Caki2 (cell line): ENCODE results near the gene SUSD3. TPM values are rescaled to one million over a fixed set of nuclear protein-coding genes. Genes with fewer than 3 reads are reported as not detected.

Experiments used
- DNase-seq: peaks from one replicate; pipeline ENCODE4 v3.0.0-alpha.2; 2015; ENCODE audit warnings: low read depth
- in situ Hi-C: cut with HindIII; loops from 2 replicates; pipeline ENCODE4 v1.10.0; 2016; ENCODE audit warnings: low sequenced_read_pairs, low pct_unique_long_range_greater_than_20kb, mixed read lengths
- total RNA-seq: library from RNA; depleted of rRNA; stranded (reverse); fragments of >200 nt; shearing (Covaris generic); gene quantifications from 2 replicates; pipeline ENCODE4 v1.2.3, GENCODE V29; 2014; ENCODE audit warnings: low replicate concordance

Gene SUSD3
- total RNA-seq, 1 experiment from 2014 or later = not detected

- no peak for DNase-seq
- in situ Hi-C loops = no loop called here
These were observed 67.8 kb downstream of the SUSD3 start for GRCh38 chr9:93126151-93126781.

DNA sequence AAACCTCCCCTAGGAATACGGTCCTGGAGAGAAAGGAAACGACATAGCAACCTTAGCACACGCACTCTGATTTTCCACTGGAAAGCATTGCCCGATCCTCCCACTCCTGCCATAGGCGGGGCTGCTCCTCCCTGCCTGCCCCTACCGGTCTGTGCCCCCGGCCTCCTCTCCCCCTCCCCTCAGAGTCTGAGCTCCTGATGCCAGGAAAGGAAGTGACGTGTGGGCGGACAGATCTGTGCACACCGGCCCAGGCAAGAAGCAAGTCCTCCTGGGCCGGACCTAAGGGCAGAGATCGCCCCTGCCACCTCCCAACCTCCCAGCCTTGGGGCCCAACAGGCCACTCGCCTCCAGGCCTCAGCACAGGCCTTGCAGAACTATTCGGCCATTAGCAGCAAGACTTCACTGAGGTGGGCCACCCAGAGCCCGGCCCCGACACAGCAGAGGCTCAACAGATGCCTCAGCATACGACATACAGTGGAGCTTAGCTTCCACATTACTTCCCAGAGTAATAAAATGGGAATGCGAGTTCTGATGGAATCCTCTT, 68.4 kb downstream of the SUSD3 start:
- no peak for DNase-seq
- in situ Hi-C loops = no loop called here

DNA sequence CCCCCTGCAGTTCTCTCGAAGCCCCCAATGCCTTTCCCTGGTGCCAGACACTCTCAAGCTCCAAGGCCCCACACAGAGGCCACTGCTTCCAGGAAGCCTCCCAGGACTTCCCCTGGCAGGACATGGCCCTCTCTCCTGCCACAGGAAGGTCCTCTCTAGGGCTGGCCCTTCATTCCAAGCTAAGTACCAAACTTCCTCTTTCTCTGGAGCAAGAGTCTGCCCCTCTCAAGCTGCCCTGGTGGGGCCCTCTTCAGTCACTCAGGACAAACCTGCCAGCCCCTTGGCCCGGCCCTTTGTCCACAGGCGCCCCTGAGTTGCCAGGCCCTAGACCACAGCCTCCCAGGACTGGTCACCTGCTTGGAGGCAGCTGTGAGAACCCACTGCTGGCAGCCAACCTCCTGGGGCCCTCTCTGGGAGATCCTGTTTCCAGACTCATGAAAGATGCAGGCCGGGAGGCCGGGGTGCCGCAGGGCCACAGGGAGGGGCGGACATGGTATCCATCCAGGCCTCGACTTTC, 69.0 kb downstream of the SUSD3 start:
- DNase-seq = no peak
- in situ Hi-C loops = no loop called here

- DNase-seq = no peak
- in situ Hi-C loops = no loop called here
These were observed 69.7 kb downstream of the SUSD3 start for GRCh38 chr9:93128011-93128714.

GRCh38 chr9:93128715-93129224, 70.3 kb downstream of the SUSD3 start:
- DNase-seq = no peak
- in situ Hi-C loops = no loop called here

- in situ Hi-C loops = no loop called here
- no peak for DNase-seq
These were observed 70.8 kb downstream of the SUSD3 start for GRCh38 chr9:93129286-93129685.

DNA sequence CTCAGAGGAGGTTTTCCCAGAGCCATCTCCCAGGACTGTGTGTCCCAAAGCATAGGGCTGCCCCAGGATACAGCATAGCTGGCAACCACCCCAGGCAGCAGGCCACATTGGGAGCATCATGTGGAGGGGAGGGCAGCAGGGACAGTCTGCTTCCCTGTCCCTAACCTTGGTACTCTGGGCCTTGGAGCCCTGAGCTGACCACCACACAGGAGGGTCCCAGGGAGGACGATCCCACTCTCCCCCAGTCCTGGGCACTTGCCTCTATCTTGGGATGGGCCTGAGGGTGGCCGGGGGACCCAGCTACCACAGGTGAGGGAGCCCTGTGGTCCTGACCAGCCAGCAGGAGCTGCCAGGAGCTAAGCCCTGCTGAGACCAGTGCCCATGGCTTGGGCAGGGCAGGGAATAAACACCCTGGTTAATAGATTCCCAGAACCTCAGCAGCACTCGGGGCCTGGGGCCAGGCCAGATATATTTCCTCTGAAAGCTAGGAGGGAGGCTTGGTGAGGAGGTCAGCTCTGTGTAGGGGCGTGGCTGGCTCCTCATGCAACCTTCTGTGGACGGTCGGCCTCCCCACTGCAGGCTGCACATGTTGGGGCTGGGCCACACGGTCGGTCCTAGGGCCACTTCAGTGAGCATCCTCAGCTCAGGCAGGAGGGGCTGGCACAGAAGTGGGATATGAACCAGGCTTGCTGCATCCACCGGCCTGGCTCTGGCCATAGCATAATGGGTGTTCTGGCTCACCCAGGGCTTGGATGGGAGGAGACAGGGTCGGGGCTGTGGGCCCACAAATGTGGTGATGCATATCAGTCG, 71.4 kb downstream of the SUSD3 start:
- in situ Hi-C loops = no loop called here
- DNase-seq = no peak

DNA sequence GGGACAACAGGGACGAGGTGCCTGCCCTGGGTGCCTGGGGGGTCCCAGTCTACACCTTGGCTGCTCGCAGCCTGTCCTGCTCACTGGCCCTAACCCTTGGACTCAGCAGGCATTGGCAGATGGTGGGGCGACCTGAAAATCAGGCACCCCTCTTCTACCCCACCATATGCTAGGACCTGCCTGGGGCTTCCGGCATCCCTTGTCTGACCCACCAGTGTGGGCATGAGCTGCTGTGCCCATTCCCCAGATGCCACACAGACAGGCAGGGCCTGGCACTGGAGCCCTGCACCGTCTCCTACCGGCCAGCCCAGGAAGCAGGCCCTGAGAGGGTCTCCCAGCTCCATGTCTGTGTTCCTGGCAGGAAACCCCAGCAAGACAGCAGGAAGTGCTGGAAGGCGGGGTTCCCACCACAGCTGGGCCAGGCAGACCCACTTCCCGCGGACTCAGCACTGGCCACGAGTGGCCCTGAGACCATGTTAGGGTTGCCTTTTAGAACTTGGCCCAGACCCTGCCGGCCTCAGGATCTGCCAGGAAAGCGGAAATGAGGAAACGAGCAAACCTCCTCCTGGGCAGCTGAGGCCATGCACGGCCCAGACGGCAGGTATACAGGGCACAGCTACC, 72.5 kb downstream of the SUSD3 start:
- no peak for DNase-seq
- in situ Hi-C loops = no loop called here

DNA sequence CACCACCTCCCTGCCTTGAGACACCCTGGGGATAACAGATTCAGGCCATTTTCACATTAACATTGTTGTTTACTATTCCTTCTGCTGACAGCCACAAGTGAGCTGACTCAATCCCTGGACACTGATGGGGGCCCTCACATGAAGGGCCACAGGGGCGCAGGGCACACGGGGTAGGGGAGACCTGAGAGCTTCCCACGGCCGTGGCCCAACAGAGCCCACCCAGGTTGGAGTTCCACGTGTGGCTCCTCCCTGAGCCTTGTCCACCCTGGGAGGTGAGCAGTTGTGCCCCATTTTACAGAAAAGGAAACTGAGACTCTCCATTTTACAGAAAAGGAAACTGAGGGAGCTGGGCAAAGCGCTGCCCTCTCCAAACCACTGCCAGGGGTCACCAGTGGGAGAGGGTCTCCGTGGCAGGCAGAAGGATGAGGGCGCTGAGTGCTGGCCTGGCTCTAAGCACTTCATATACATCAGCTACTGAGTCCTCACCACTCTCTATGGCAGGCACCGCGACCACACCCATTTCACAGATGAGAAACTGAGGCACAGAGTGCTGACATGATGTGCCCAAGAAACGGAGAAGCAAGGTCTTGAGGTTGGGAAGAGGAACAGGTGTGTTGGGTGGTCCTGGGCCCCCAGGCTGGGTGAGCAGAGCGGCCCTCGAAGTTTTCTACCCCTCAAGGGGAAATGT, 73.2 kb downstream of the SUSD3 start:
- DNase-seq = no peak
- in situ Hi-C loops = no loop called here

GRCh38 chr9:93132287-93132927, 73.9 kb downstream of the SUSD3 start:
- peak; percentile 26 for DNase-seq
- in situ Hi-C loops = no loop called here

- DNase-seq = no peak
- in situ Hi-C loops = no loop called here
These were observed 74.6 kb downstream of the SUSD3 start for GRCh38 chr9:93132946-93133680.

- peak; percentile 55 for DNase-seq
- in situ Hi-C loops = no loop called here
These were observed 75.1 kb downstream of the SUSD3 start for GRCh38 chr9:93133681-93134014.

DNA sequence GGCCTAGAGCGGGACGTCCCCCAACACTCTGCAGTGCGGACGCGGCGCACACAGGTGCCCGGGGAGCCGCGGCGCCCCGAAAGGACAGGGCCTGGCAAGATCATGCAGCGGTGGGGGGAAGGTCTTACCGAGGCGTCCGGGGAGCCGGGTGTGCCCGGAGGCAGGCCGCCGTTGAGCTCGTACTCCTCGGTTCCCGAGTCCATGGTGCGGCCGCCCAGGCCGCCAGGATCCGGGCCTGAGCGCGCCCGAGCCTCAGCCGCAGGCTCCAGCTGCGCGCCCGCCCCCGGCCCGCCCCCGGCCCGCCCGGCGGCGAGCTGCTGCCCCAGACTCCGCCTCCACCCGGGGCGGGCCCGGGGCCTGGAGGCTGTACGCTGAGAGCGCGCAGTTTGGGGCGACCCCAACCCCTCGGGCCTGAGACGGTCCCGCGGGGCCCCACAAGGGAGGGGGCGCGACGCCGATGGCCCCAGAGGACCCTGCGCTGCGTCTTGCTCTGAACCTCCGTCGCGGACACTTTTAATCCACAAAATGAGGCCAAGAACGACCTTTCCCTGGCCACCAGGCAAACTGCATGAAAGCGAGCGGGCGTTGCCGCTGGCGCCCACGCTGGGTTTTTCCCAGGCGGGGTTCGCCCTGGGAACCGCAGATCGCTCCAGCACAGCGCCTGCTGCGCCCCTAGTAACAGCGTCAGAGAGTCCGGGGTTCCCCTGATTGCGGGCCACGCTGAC, 75.7 kb downstream of the SUSD3 start, which contains the start of gene NINJ1:
Gene NINJ1 (minus strand): TSS at position 237 of the 725 bp plus-strand sequence. CDS start 34 bp downstream, at position 203.
- in situ Hi-C loops = no loop called here
- peak; percentile 71 for DNase-seq
